ENCODE measurements around the gene EMC6.

Gene EMC6

DNA sequence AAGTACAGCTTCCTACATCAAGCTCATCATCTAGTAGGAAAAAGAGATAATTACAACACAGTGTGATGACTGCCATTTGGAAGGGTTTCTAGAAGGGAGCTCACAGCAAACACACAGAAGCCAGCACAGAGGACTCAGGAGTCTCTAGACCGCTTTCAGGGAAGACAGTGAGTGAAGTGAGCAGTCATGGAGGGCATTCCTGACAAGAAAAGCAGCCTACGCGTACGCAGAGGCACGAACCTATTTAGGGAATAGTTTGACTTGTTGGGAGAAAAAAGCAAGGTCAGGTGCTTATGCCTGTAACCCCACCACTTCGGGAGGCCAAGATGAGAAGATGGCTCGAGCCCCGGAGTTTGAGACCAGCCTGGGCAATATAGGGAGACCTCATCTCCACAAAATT is 46.7 kb downstream of the EMC6 start:
- no peak for DNase-seq

DNA sequence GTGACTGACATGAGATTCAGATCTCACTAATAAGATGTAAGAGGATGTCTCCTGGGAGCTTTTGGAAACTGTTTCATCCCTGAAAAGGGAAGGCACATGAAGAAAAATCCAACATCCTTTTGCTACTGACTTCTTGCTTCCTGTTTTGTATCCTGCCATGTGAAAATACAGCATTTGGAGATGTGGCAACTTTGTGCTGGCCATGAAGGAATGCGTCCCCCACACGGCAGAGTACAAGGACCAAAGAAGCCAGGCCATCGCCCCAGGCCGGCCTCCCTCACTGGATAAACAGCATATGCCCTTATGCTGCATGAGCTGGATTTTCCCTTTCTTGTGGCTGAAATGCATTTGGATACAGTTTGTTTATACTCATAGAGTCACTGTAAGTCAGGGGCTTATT is 49.6 kb downstream of the EMC6 start:
- no peak for DNase-seq

DNA sequence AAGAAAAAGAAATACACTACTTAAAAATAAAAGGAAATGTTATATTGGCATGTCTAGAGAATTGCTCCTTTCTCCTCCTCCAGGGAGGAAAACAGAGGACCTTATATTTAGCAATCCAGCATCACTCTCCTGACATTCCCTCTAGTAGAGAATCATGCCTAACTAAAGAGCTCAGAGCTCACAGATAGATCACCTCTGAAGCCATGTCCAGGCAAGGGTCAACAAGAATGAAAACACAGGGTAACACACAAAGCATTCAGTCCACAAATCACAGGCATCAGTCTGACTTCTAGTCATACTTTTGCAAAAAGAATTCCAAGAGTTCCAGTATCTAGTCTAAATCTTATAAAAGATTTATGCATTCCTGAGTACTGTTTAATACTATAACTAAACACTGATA is 50.7 kb downstream of the EMC6 start:
- no peak for DNase-seq
